Activated CD8-positive, alpha-beta T cell treated with anti-CD3 and anti-CD28 coated beads, Interleukin-2, amount 10 ng/mL, durations not matched to agents 7 days and 5 days (primary cell): ENCODE results near the gene SLC9A5. TPM values are rescaled to one million over a fixed set of nuclear protein-coding genes. Genes with fewer than 3 reads are reported as not detected.

Experiments used
- ATAC-seq: fragments of 150-1000 bp; cut with Tn5 transposase; one replicate; pipeline ENCODE4 v1.10.0; 2021; ENCODE audit warnings: moderate library complexity
- CTCF ChIA-PET: fragments of 350-600 bp; sonication (Branson Sonifier 250); formaldehyde crosslinking; loops from one replicate; lab custom pipeline; 2021; ENCODE audit warnings: antibody characterized with exemption; lab: Charles Lee
- POLR2A ChIA-PET: fragments of 350-600 bp; sonication (Branson Sonifier 250); formaldehyde crosslinking; loops from one replicate; lab custom pipeline; 2021; ENCODE audit warnings: antibody characterized with exemption; lab: Charles Lee
- DNase-seq: peaks from one replicate; pipeline ENCODE4 v3.0.0-alpha.2; 2020
- H3K27ac Mint-ChIP-seq: one replicate; pipeline ENCODE4 v1.8.0; 2021; ENCODE audit warnings: mild to moderate bottlenecking, mixed read lengths
- H3K27me3 Mint-ChIP-seq: one replicate; pipeline ENCODE4 v1.8.0; 2021; ENCODE audit warnings: low read depth, mixed read lengths
- H3K36me3 Mint-ChIP-seq: one replicate; pipeline ENCODE4 v1.8.0; 2021; ENCODE audit warnings: low read depth, mixed read lengths
- H3K4me1 Mint-ChIP-seq: one replicate; pipeline ENCODE4 v1.8.0; 2021; ENCODE audit warnings: low read depth, mixed read lengths
- H3K4me3 Mint-ChIP-seq: one replicate; pipeline ENCODE4 v1.8.0; 2021; ENCODE audit warnings: mild to moderate bottlenecking, mixed read lengths
- H3K9me3 Mint-ChIP-seq: one replicate; pipeline ENCODE4 v1.8.0; 2022; ENCODE audit warnings: mixed read lengths; ENCODE audit not compliant: insufficient read depth
- total RNA-seq, 2 experiments: library from RNA; stranded (reverse); gene quantifications; one replicate each; pipeline ENCODE4 v1.2.3, GENCODE V29; 2021

The SLC9A5 gene
- 1 to 10 TPM; 3.1 to 4.1 TPM for total RNA-seq

GRCh38 chr16:67248401-67249177 lies at the start of gene SLC9A5:
Gene SLC9A5 (plus strand): TSS chr16:67248979. CDS start chr16:67249015, 36 bp downstream.
- H3K4me3 Mint-ChIP-seq = peak within 1 kb of the TSS; percentile 88
- POLR2A ChIA-PET = interaction anchor here (0.8 to 5.9 kb wide), 5 partner anchors 13 to 65 kb away, joined by 3 to 70 read pairs (median 4); partner anchors contain the start of genes MATCAP1 and TMEM208
- peak; percentile 44 for DNase-seq
- H3K9me3 Mint-ChIP-seq = no peaks in the 10 kb centered on the region
- peak within 1 kb of the TSS; percentile 90 for H3K27ac Mint-ChIP-seq
- peak; percentile 6 for ATAC-seq
- peaks cover 6% of the 10 kb centered on the region for H3K36me3 Mint-ChIP-seq
- peaks cover 49% of the 10 kb centered on the region for H3K4me1 Mint-ChIP-seq
- CTCF ChIA-PET = interaction anchor here (0.7 to 7.3 kb wide), 10 partner anchors 10 to 272 kb away, joined by 3 to 64 read pairs (median 4); partner anchors contain the start of genes EXOC3L1, FBXL8, TMEM208 and TRADD
- peaks cover 9% of the 10 kb centered on the region for H3K27me3 Mint-ChIP-seq

- peaks cover 60% of the 10 kb centered on the region for H3K36me3 Mint-ChIP-seq
- peaks cover 13% of the 10 kb centered on the region for H3K4me1 Mint-ChIP-seq
- no peak within 1 kb of the TSS for H3K4me3 Mint-ChIP-seq
- POLR2A ChIA-PET = interaction anchor here (1.7 kb wide), 1 partner anchor 28 kb away, joined by 4 read pairs; the partner anchor contains the start of gene TMEM208
- ATAC-seq (no peak), DNase-seq (no peak)
- CTCF ChIA-PET = interaction anchor here (1.2 to 2.3 kb wide), 5 partner anchors 10 to 246 kb away, joined by 4 to 9 read pairs (median 6); partner anchors contain the start of gene TMEM208
- H3K27ac Mint-ChIP-seq = no peak within 1 kb of the TSS
- no peaks in the 10 kb centered on the region for H3K9me3 Mint-ChIP-seq
- no peaks in the 10 kb centered on the region for H3K27me3 Mint-ChIP-seq
These were observed 49.6 kb upstream of the SLC9A5 start, which contains the start of gene ELMO3 for GRCh38 chr16:67199011-67199807. Gene ELMO3 (plus strand): TSS chr16:67199131. CDS start chr16:67199327, 196 bp downstream.

- ATAC-seq = no peak
These were observed 49.0 kb upstream of the SLC9A5 start for GRCh38 chr16:67199808-67200198.

GRCh38 chr16:67200491-67200890 lies 48.3 kb upstream of the SLC9A5 start:
- H3K27ac Mint-ChIP-seq = no peak overlapping the region
- no peaks in the 10 kb centered on the region for H3K9me3 Mint-ChIP-seq
- CTCF ChIA-PET = no interaction called here
- ATAC-seq (no peak), DNase-seq (no peak)
- POLR2A ChIA-PET = interaction anchor here (1.7 kb wide), 1 partner anchor 26 kb away, joined by 4 read pairs; the partner anchor contains the start of gene TMEM208
- no peaks in the 10 kb centered on the region for H3K27me3 Mint-ChIP-seq
- peaks cover 48% of the 10 kb centered on the region for H3K36me3 Mint-ChIP-seq
- H3K4me1 Mint-ChIP-seq = peaks cover 6% of the 10 kb centered on the region
- H3K4me3 Mint-ChIP-seq = no peak overlapping the region

More at GRCh38 chr16:67199808-67200198, 49.0 kb upstream of the SLC9A5 start:
- H3K9me3 Mint-ChIP-seq = no peaks in the 10 kb centered on the region
- H3K27ac Mint-ChIP-seq = no peak overlapping the region
- no peaks in the 10 kb centered on the region for H3K27me3 Mint-ChIP-seq
- ChIA-PET CTCF (no interaction called here), POLR2A (interaction anchor here (1.7 kb wide), 1 partner anchor 27 kb away, joined by 4 read pairs; the partner anchor contains the start of gene TMEM208)
- no peak overlapping the region for H3K4me3 Mint-ChIP-seq
- no peak for DNase-seq
- peaks cover 9% of the 10 kb centered on the region for H3K4me1 Mint-ChIP-seq
- peaks cover 54% of the 10 kb centered on the region for H3K36me3 Mint-ChIP-seq

- DNase-seq = no peak
- no peak for ATAC-seq
- CTCF ChIA-PET = no interaction called here
- Mint-ChIP-seq H3K9me3 (no peaks in the 10 kb centered on the region), H3K27me3 (no peaks in the 10 kb centered on the region), H3K27ac (no peak overlapping the region), H3K36me3 (peaks cover 37% of the 10 kb centered on the region), H3K4me3 (no peak overlapping the region), H3K4me1 (peaks cover 2% of the 10 kb centered on the region)
- POLR2A ChIA-PET = no interaction called here
These were observed 47.1 kb upstream of the SLC9A5 start for GRCh38 chr16:67201411-67202345.

- Mint-ChIP-seq H3K27ac (no peak overlapping the region), H3K4me3 (no peak overlapping the region), H3K9me3 (no peaks in the 10 kb centered on the region), H3K36me3 (peaks cover 32% of the 10 kb centered on the region), H3K4me1 (no peaks in the 10 kb centered on the region), H3K27me3 (no peaks in the 10 kb centered on the region)
- CTCF ChIA-PET = no interaction called here
- ATAC-seq (no peak), DNase-seq (no peak)
- POLR2A ChIA-PET = no interaction called here
These were observed 46.4 kb upstream of the SLC9A5 start for GRCh38 chr16:67202426-67202825.

- H3K9me3 Mint-ChIP-seq = no peaks in the 10 kb centered on the region
- no peak for DNase-seq
- ChIA-PET CTCF (no interaction called here), POLR2A (interaction anchor here (0.5 to 2.1 kb wide), 2 partner anchors 24 to 166 kb away, joined by 3 to 7 read pairs; partner anchors contain the start of gene TMEM208)
- no peak overlapping the region for H3K4me3 Mint-ChIP-seq
- H3K27ac Mint-ChIP-seq = no peak overlapping the region
- no peaks in the 10 kb centered on the region for H3K27me3 Mint-ChIP-seq
- H3K4me1 Mint-ChIP-seq = no peaks in the 10 kb centered on the region
- ATAC-seq = no peak
- H3K36me3 Mint-ChIP-seq = peaks cover 28% of the 10 kb centered on the region
These were observed 45.8 kb upstream of the SLC9A5 start for GRCh38 chr16:67202956-67203493.

- H3K4me3 Mint-ChIP-seq = no peak overlapping the region
- peak overlapping the region; percentile 25 for H3K27ac Mint-ChIP-seq
- ATAC-seq (no peak), DNase-seq (no peak)
- ChIA-PET CTCF (interaction anchor here (1.0 kb wide), 1 partner anchor 194 kb away, joined by 3 read pairs; no protein-coding TSS in a partner anchor), POLR2A (interaction anchor here (2.1 kb wide), 1 partner anchor 23 kb away, joined by 7 read pairs; the partner anchor contains the start of gene TMEM208)
- no peaks in the 10 kb centered on the region for H3K27me3 Mint-ChIP-seq
- no peaks in the 10 kb centered on the region for H3K4me1 Mint-ChIP-seq
- H3K9me3 Mint-ChIP-seq = no peaks in the 10 kb centered on the region
- peaks cover 24% of the 10 kb centered on the region for H3K36me3 Mint-ChIP-seq
These were observed 44.7 kb upstream of the SLC9A5 start for GRCh38 chr16:67204076-67204475.

- peaks cover 10% of the 10 kb centered on the region for H3K36me3 Mint-ChIP-seq
- CTCF ChIA-PET = interaction anchor here (0.5 kb wide), 1 partner anchor 9 kb away, joined by 3 read pairs; no protein-coding TSS in a partner anchor
- H3K27me3 Mint-ChIP-seq = no peaks in the 10 kb centered on the region
- H3K27ac Mint-ChIP-seq = peak overlapping the region; percentile 24
- H3K9me3 Mint-ChIP-seq = no peaks in the 10 kb centered on the region
- POLR2A ChIA-PET = no interaction called here
- no peak for DNase-seq
- H3K4me1 Mint-ChIP-seq = peaks cover 2% of the 10 kb centered on the region
- no peak overlapping the region for H3K4me3 Mint-ChIP-seq
- ATAC-seq = no peak
These were observed 42.5 kb upstream of the SLC9A5 start for GRCh38 chr16:67206129-67206837.

GRCh38 chr16:67206838-67207248 lies 41.9 kb upstream of the SLC9A5 start:
- H3K27me3 Mint-ChIP-seq = no peaks in the 10 kb centered on the region
- CTCF ChIA-PET = interaction anchor here (0.5 kb wide), 1 partner anchor 9 kb away, joined by 3 read pairs; no protein-coding TSS in a partner anchor
- peaks cover 2% of the 10 kb centered on the region for H3K4me1 Mint-ChIP-seq
- no peak overlapping the region for H3K4me3 Mint-ChIP-seq
- H3K9me3 Mint-ChIP-seq = no peaks in the 10 kb centered on the region
- POLR2A ChIA-PET = no interaction called here
- no peak overlapping the region for H3K27ac Mint-ChIP-seq
- H3K36me3 Mint-ChIP-seq = peaks cover 9% of the 10 kb centered on the region
- no peak for ATAC-seq
- no peak for DNase-seq
